ENCODE measurements around the gene STUM. TPM values are rescaled to one million over a fixed set of nuclear protein-coding genes. Genes with fewer than 3 reads are reported as not detected.
"Not testable (repeated sequence)": the region's sequence is repeated elsewhere in the genome, so short reads cannot be mapped to it uniquely, and the experiment has no call there.

STUM gene
- polyA plus RNA-seq, 4 donors: 0.70 to 2.3 (median 1.4) TPM

DNA sequence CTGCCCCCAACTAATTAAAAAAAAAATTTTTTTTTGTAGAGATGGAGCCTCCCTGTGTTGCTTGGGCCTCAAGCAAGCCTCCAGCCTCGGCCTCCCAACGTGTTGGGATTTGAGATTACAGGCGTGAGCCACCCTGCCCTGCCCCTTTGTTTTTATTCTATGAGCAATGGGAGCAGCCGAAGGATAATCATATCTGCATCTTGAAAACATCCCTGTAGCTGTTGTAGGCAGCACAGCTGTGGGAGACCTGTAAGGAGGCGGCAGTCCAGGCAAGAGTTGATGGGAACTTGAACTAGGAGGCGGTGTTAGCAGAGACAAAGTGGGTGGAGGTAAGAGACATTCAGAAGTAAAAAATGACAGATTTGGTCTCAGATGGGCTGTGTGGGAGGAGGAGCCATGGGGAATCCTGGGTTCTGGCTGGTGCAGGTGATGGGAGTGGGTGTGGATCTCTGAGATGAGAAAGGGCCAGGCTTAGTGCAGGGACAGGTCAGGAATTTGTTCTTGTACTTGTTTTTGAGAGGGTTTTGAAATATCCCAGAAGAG is 31.3 kb downstream of the STUM start:
- no peak for DNase-seq (ENCODE audit: low read depth in 4 of 4, low spot score in 3 of 4)

DNA sequence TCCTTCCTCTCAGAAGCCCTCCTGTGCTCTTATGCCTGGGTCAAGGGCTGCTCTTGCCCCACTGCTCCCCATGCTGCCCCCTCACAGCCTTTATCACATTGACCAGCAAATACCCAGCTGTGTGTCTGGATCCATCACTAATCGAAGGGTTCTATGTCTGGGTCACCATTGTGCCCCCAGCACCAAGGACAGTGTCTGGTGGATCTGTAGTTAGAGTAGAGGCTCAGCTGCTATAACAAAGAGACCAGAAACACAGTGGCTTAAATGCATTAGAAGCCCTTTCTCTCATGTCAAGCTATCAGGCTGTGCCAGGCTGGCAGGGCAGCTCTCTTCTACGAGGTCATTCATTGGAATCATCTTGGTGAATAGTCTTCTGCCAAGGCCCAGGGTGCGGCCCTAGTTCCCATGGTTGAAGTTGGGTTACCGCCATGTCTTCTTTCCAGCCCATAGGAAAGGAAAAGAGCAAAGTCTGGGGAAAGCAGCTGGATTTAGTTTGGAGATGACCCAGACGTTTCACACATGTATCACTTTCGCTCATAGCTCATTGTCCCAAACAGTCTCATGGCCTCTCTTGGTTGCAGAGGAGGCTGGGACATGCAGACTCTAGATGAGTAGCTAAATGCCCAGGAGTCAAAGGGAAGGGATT is 32.2 kb downstream of the STUM start:
- DNase-seq (ENCODE audit: low read depth in 4 of 4, low spot score in 3 of 4): no peak

DNA sequence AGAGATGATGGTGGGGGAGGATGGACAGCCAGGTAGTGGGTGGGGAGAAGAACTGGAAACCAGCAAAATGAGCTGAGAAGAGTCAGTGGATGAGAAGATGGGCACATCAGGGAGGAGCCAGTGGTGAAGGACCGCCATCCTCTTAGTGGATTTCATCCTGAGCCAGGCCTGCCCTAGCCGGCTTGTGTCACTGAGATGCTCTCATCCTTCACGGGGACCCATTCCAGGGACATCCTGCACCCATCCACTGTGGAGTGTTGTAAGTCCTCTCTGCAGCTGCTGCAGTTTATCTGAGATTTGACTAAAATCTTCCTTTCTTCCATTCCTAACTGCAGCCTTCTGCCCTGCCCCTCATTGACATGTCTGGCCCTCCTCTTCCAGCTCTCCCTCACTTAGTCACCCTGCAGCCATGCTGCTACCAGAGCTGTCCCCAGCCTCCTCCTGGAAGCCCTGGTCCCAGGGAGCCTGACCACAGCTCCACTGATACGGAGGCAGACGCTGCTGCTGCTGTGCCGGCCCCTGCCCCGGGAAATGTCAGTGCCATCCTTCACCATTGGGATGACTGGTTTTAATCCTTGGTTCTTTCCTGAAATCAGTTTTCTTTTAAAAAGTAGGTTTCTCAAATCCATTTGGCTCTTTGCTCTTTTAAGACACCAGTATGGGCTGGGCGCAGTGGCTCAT is 33.2 kb downstream of the STUM start:
- DNase-seq (ENCODE audit: low read depth in 4 of 4, low spot score in 3 of 4): no peak

DNA sequence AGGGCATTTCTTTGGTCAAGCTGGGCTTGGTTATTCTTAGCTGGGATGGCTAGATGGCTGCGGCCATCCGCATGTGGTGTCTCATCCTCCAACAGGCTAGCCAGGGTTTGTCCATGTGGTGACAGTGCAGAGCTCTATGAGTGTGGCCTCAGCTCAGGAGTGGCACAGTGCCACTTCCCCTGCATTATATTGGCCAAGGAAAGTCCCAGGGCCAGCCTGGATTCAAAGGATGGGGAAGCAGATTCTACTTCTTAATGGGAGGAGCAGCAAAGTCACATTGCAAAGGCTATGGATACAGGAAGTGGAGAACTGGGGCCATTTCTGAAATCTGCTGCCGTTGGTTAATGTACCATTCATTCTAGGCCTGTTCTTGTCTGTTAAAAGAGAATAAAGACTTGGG is 34.4 kb downstream of the STUM start:
- DNase-seq (ENCODE audit: low read depth in 4 of 4, low spot score in 3 of 4): no peak

DNA sequence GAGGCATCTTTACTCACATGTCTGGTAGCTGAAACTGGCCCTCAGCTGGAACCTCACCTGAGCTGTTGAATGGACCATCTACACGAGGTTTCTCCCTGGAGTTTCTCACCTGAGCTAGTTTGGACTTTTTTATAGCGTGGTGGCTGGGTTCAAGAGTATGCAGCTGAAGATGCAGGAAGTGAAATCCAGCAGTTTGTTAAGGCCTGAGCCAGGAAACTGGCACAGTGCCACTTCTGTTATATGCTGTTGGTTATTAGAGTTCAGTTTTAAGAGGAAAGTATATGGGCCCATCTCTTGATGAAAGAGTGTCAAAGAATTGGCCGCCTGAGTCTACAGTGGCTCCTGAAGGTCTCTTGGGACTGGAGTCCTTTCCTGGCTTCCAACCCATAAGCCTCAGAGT is 35.6 kb downstream of the STUM start:
- DNase-seq (ENCODE audit: low read depth in 4 of 4, low spot score in 3 of 4): no peak

DNA sequence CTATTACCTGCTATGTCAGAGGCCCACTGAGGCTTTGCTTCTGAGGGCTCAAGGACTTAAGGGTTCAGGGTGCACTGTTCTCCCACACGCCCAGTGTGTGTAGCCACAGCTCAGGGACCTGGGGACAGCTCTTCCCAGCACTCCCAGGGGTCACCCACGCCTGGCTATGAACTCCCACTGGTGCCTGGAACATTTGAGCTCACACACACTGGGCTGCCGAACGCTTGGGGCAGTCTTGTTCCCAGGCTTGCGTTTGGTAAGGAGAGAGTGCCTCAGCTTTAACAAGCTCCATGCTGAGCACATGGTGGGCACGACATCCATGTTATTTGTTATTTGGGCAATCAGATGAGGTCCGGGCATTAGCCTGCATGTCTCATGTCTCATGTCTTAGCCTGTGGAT is 37.6 kb downstream of the STUM start:
- DNase-seq (ENCODE audit: low read depth in 4 of 4, low spot score in 3 of 4): no peak

DNA sequence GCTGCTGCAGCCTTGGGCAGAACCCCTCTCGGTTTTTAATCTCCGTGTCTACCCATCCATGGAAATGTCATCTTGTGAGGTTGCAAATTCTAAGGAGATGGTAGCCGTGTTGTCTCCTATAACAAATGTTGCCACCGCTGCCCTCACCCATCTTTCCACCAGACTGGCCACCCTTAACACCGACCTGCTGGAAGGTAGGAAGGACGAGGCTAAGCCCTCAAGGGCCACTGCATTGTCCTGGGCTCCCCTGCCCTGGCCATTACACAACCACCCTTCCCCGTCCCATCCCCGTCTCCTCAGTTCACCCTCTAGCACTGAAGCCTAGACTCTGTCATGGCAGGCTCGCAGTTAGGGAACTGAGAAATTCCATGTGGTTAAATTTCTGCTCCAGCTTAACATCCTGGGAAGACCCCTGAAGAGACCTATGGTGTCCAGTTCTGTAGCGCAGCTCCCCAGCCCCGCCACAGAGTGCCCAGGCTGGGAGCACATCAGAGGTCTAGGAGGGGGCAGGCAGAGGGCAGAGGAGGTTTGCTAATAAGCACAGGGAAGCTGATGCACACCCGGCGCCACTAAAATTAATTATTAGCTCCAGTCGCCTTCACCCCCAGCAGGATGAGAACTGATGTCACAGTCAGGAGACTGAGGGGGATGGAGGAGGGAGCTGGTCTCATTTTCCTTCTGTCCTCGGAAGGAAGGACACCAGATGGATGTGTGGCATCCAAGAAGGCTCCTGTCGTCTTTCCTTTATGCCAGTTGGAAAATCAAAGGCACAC is 38.3 kb downstream of the STUM start:
- DNase-seq (ENCODE audit: low read depth in 4 of 4, low spot score in 3 of 4): peak in 1 of 4 donors; percentile 18

DNA sequence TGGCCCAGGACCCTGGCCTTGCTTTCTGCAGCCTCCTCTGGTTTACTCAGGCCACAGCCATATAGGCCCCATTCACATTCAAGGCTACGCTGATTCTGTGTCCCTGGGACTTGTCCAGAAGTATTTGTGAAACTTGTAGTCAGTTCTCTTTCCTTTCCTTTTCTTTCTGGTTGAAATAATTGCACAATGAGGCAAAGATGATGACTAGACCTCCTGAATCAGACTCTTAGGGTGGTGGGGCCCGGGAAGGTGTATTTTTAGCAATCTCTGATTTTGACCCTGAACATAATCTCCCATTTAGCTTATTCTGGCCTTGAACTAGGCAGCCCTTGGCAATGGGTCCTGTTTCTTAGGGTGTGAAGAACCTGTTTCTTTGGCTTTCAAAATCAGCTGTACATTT is 39.9 kb downstream of the STUM start:
- DNase-seq (ENCODE audit: low read depth in 4 of 4, low spot score in 3 of 4): no peak

DNA sequence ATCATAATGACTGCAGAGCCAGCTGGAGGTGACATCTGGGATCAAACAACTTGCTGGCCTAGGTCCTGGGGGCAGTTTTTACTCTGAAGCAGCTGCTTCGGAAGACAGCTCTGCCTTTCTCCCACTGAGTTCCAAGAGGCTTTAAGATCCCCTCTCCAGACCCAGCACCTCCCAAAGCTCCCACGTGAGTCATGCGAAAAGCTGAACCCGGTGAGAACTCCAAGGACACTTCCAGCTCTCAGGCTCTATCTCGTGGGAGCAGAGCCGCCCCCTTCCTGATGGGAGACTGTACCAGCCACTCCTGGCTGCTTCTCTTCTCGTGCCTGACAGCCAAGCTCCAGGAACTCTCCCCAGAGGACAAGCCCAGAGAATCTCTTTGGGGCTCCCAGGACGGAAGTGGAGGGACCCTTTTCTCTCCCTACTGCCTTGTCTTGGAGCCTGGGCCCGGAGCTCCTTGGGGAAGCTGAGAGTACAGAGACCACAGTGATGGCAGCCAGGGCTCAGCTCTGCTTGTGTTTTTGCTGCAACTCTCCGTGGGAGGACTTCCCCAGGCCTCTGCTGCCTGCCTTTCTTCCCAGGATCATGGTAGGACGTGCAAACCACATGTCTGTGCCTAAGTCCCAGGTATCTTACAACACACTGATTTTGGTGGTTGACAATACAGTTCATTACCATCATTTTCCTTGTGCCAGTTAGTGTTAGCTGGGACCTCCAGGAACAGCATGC is 40.6 kb downstream of the STUM start:
- DNase-seq (ENCODE audit: low read depth in 4 of 4, low spot score in 3 of 4): no peak

DNA sequence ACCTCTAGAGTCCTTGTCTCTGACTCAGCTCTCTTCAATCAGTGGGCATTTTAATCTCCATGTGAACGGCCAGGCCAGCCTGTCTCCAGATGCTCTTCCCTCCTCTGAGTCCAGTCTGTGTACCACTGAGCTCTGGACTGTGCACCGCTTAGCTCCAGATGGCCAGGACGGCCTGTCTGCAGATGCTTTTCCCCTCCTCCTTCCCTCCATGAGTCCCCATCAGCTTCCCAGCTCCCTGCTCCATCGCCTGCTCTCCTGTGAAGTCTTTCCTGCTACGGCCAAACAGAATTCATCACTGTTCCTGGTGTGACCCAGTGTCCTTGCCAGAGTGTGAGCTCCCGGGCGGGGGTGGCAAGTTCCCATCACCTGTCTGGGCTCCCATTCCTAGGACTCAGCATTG is 42.0 kb downstream of the STUM start:
- DNase-seq (ENCODE audit: low read depth in 4 of 4, low spot score in 3 of 4): no peak

DNA sequence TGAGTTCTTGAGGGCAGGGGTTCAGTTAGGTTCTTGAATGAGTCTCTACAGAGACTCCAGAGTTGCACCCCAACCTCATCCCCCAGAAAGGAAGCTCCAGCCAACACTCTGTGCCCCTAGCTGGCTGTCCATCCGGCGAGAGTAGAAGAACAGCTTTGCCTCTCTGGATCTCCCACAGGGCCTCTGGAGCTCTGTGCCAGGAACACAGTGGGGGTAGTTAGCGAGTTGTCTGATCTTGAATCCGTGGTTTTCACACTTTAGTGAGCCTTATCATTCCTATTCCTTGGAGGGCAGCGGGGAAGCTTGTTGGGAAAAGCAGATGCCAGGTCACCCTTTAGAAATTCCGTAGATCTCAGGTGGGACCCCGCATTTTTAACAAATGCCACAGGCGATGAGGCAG is 45.0 kb downstream of the STUM start:
- no peak for DNase-seq (ENCODE audit: low read depth in 4 of 4, low spot score in 3 of 4)

DNA sequence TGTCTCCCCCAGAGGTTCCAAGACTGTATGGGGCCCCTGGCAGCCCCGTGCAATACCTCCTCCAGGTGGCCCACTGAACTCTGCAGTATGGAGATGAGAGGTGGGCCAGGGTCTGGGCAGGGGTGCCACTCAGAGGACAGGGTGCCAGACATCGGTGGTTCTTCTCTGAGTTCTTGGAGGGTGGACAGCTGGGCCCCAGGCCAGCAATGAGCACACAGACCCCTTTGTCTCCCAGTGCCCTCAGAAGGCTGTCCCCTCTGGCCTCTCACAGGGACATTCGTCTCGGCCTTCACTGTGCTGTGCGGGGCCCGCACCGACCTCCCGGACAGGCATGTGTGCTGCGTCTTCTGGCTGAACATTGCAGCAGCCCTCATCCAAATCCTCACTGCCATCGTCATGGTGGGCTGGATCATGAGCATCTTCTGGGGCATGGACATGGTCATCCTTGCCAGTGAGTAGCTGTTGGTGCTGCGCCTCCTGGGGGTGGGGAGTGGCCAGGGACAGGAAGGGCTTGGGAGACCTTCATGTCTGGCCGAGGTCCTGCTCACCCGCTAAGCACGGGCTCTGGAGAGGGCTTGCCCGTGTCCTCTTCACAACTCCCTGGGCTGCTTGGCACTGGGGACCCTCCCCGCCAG is 48.1 kb downstream of the STUM start:
- DNase-seq (ENCODE audit: low read depth in 4 of 4, low spot score in 3 of 4): no peak

DNA sequence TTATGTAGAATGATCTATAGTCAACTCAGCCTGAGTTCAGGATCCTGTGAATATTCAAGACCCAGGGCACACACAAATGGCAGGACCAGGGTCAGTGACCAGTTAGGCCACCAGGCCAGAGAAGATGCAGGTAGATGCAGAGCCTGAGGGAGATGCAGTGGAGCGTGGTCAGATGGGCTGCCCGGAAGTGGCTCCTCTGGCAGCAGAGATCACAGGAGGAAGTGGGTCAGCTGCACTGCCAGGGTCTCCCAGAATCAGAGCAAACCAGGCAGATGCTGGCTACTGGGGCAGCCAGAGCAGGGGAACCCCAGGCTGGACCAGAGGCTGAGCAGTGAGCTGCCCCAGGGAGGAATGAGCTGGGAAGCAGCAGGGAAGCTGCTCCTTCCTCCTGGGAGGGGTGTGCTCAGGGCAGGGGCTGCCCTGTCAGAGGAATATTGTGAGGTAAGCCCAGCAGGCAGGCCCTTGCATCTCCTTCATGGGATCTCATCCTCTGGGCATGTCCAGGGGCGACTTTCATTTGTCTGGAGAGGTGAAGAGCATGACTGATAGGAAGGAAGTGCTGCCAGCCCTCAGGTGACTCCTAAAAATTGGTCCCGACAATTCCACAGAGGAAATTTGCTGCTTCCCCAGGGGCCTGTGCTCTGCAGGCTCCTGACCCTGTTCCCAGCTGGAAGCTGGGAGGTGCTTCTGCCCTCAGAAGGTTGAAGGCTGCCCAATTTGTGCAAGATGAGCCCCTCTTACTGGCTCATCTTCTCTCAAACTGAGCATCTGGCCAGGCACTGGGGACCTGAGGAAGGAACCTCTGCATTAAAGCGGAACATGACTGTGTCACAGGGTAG is 49.3 kb downstream of the STUM start:
- DNase-seq (ENCODE audit: low read depth in 4 of 4, low spot score in 3 of 4): no peak

DNA sequence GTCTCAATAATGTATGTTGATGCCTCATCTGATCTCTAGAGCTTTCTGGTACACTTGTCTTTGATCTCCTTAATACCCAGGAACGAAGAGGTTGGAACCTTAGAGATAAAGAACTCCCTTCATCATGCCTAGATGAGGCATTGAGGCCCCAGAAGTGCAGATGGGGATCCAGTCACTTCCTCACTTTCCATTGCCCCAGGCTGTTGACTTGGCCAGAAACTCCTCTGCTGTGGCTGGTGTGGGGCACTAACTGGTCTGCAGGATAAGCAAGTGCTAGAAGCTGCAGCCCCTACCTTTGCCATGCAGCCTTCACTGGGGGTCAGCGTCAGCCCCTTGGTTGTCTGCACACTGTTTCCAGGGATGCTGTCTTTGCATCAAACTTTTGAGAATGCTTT is 49.9 kb downstream of the STUM start:
- DNase-seq (ENCODE audit: low read depth in 4 of 4, low spot score in 3 of 4): no peak

DNA sequence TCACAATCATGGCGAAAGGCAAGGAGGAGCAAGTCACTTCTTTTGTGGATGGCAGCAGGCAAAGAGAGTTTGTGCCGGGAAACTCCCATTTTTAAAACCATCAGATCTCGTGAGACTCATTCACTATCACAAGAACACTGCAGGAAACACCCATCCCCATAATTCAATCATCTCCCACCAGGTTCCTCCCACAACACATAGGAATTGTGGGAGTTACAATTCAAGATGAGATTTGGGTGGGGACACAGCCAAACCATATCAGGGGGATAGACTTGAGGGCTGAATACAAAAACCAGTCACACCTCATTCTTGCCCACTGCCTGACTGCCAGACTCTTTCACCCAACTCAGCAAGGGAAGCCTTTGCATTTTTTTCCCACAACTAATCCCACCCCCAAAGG is 50.4 kb downstream of the STUM start:
- not testable (repeated sequence) for DNase-seq (ENCODE audit: low read depth in 4 of 4, low spot score in 3 of 4)

DNA sequence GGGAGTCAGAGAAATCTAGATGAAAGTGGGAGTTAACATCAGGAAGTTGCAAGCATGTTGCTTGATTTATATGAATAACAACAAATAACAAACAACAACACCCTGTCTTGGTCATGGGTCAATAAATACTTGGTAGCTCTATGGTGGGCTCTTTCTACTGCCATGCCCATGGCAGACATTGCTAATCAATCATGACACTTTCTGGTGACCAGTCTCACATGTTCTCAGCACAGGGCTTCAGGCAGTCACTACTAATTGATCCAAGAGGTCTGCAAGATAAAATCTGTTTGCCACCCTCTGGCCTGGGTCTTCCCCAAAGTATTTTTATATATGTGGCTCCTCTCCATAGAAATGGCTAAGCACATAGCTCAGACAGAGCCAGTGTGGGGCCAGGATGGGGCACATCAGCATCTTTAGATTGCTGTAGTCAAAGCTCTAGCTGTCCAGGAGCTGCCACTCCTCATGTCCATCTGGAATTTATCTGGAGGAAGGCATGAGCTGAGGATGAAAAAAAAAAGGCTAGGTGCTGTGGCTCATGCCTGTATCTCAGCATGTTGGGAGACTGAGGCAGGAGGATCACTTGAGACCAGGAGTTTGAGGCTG is 51.2 kb downstream of the STUM start:
- DNase-seq (ENCODE audit: low read depth in 4 of 4, low spot score in 3 of 4): no peak

DNA sequence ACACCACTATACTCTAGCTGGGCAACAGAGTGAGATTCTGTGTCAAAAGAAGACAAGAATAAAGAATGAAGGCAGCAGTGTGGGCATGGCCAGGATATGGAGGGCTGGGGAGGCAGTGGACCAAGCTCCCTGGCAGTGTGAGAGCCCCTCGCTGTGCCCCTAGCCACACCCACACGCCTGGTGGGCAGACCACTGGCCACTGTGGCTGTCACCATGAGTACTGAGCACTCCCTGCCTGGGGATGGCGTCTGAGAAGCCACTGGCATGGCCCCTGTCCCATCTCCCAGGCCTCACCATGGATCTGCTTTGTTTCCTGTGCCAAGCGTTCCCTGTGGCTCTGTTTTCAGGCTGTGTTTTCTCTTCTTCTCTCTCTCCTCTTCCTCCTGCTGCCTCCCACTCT is 51.7 kb downstream of the STUM start:
- no peak for DNase-seq (ENCODE audit: low read depth in 4 of 4, low spot score in 3 of 4)

DNA sequence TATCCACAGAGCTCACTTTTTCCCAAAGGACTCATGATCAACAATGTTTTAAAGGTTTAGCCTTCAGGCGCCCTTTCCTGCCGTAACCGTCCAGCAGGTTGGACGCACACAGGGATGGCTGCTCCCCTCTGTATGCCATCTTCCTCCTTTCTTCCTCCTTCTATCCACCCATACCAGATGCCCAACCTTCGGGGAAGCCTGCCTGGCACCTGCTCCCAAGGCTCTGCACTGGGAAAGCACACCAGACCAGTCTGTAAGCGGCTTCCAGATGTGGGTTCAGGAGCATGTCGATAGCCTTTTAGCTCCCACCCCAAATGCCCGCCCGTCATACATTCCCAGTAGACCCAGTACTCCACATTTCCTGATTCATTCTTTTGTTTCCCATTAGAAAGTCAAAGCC is 52.9 kb downstream of the STUM start:
- no peak for DNase-seq (ENCODE audit: low read depth in 4 of 4, low spot score in 3 of 4)
